Gastroesophageal sphincter (tissue), 3 donors: Measurements from ENCODE around the gene ACOT7.

Experiments used
- POLR2A ChIP-seq, 2 donors: fragments of 450-650 bp; IDR thresholded peaks; one replicate each; pipeline ENCODE4 v1.6.1; 2017; ENCODE audit warnings: antibody characterized with exemption in 2 of 2, mild to moderate bottlenecking in 2 of 2, moderate library complexity in 1 of 2
- POLR2AphosphoS5 ChIP-seq: sonication (generic); formaldehyde crosslinking; IDR thresholded peaks from one replicate; pipeline ENCODE4 v1.6.1; 2017; ENCODE audit warnings: antibody characterized with exemption
- TF ChIP-seq, protein P1 (sequence below), 4 experiments: fragments of 200-600 bp in 2 of 4; fragments of 450-650 bp in 2 of 4; sonication (generic) in 1 of 4; IDR thresholded peaks; one replicate each; pipeline ENCODE4 v1.5.1; 2017 to 2019; ENCODE audit warnings: antibody characterized with exemption in 4 of 4, mild to moderate bottlenecking in 2 of 4, moderate library complexity in 2 of 4

DNA sequence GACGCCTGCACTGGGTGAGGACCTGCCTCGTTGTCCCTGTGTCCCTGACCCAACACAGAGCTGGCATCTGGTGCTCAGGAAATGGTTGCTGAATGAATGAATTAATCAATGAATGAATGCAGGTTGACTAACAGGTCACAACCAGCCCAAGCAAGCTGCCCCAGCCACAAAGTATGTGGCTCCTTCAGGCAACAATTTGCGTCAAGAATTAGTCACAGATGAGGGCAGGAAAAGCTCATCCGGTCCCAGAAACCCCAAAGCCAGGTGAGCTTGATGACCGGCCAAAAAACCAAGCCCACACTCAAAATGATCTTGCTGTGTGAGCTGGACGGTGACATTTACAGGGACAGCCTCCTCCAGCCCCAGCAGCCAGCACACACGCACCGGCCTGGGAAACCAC is 92.0 kb downstream of the ACOT7 start:
- TF ChIP-seq, protein P1, sequence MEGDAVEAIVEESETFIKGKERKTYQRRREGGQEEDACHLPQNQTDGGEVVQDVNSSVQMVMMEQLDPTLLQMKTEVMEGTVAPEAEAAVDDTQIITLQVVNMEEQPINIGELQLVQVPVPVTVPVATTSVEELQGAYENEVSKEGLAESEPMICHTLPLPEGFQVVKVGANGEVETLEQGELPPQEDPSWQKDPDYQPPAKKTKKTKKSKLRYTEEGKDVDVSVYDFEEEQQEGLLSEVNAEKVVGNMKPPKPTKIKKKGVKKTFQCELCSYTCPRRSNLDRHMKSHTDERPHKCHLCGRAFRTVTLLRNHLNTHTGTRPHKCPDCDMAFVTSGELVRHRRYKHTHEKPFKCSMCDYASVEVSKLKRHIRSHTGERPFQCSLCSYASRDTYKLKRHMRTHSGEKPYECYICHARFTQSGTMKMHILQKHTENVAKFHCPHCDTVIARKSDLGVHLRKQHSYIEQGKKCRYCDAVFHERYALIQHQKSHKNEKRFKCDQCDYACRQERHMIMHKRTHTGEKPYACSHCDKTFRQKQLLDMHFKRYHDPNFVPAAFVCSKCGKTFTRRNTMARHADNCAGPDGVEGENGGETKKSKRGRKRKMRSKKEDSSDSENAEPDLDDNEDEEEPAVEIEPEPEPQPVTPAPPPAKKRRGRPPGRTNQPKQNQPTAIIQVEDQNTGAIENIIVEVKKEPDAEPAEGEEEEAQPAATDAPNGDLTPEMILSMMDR (IDR thresholded peaks at IDR 0.05): no peak
- TF ChIP-seq POLR2AphosphoS5 (no peak), POLR2A (IDR thresholded peaks at IDR 0.05) (no peak)
